Measurements from ENCODE around the gene GLIS2. TPM values are rescaled to one million over a fixed set of nuclear protein-coding genes. Genes with fewer than 3 reads are reported as not detected.

GLIS2 gene
- total and polyA plus RNA-seq, 2 of the 4 experiments (the other 2 are of a cell fraction): 0.36 to 8.4 TPM

DNA sequence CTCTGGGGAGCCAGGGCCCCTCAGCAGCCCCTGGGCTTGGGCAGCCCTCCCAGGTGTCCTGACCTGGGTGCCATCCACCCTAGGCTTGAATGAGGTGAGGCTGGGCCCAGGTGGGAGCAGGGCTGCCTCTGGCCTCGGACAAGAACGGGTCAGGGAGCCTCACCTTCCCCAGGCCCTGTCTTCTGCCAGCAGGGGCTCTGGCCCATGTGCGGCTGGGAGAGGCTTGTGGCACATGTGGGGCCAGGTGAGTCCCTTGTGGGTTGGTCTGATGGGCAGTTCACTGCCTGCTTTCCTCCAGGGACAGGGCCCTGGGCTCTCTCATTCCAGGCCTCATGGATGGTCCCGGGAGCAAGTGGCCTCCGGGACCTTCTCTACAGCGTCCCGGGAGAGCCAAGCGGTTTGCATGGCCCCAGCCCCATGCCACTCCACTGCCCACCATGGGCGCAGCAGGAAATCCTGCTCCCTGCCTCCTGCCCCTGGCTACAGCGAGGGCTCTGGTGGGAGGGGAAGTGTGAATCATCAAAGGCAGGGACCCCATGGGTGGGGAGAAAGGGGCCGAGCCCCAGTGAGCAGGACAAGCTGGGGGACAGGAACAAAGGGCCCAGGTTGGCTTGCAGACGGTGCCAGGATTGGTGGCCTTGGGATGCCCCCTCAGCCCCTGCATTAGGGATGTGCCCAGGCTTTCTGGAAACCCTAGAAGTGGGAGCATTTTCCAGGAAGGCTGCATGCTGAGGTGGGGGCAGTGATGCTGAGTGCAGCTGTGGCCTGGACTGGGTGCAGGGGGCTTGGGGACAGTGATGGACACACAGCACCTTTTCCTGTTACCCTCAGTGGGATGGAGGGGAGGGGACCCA lies 68.0 kb downstream of the GLIS2 start:
- no peak for ATAC-seq (ENCODE audit: low read depth)
- H3K4me2 ChIP-seq (ENCODE audit: low read depth, low read length): no peak overlapping the region

More for the DNA sequence above, 68.0 kb downstream of the GLIS2 start:
- H2BK20ac ChIP-seq (ENCODE audit: low read depth, low read length): no peak overlapping the region
- H4K91ac ChIP-seq (ENCODE audit: insufficient read depth, low read depth, low read length): no peak overlapping the region
- no peaks in the 10 kb centered on the region for H3K9me3 ChIP-seq (ENCODE audit: control insufficient read depth, insufficient read depth, low read length)
- no peak overlapping the region for H3K4me3 ChIP-seq (ENCODE audit: insufficient read depth, low read depth, low read length)
- H3K9me1 ChIP-seq (ENCODE audit: insufficient read depth, low read length): peaks cover 20% of the 10 kb centered on the region
- H2BK15ac ChIP-seq (ENCODE audit: low read depth, low read length): no peak overlapping the region
- 100% methylated on average over 1 of the region's 12 CpGs; no CpG with 5 or more reads in 1 of the 2 experiments for WGBS, 2 experiments (ENCODE audit: extremely low coverage in 2 of 2, insufficient read length in 1 of 2)
- no peak overlapping the region for H2BK120ac ChIP-seq (ENCODE audit: low read depth, low read length)
- no peak overlapping the region for H3K4ac ChIP-seq (ENCODE audit: low read depth, low read length)
- no peak overlapping the region for H4K5ac ChIP-seq (ENCODE audit: low read depth, low read length)
- H3K23ac ChIP-seq (ENCODE audit: low read depth, low read length): no peak overlapping the region
- no TSS peak for BruUV-seq (replicated peaks)
- H3K18ac ChIP-seq (ENCODE audit: low read depth, low read length): no peak overlapping the region
- H3K56ac ChIP-seq (ENCODE audit: extremely low read depth, insufficient read depth, low read length): no peak overlapping the region
- ChIA-PET CTCF (no interaction called here), POLR2A (ENCODE audit: unreplicated experiment) (no interaction called here)
- TF ChIP-seq, protein P1, sequence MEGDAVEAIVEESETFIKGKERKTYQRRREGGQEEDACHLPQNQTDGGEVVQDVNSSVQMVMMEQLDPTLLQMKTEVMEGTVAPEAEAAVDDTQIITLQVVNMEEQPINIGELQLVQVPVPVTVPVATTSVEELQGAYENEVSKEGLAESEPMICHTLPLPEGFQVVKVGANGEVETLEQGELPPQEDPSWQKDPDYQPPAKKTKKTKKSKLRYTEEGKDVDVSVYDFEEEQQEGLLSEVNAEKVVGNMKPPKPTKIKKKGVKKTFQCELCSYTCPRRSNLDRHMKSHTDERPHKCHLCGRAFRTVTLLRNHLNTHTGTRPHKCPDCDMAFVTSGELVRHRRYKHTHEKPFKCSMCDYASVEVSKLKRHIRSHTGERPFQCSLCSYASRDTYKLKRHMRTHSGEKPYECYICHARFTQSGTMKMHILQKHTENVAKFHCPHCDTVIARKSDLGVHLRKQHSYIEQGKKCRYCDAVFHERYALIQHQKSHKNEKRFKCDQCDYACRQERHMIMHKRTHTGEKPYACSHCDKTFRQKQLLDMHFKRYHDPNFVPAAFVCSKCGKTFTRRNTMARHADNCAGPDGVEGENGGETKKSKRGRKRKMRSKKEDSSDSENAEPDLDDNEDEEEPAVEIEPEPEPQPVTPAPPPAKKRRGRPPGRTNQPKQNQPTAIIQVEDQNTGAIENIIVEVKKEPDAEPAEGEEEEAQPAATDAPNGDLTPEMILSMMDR (conservative IDR thresholded peaks at IDR 0.05; ENCODE audit: low read depth, low read length): no peak
- no peak for TF ChIP-seq RFX5 (IDR thresholded peaks at IDR 0.05; ENCODE audit: low read depth, low read length)
- 0 out of 2 replicates have a peak, but pooled peaks have one; percentile 16 for TF ChIP-seq POLR2A (IDR thresholded peaks at IDR 0.05; ENCODE audit: low read depth, low read length)
- no peak for TF ChIP-seq CHD1 (IDR thresholded peaks at IDR 0.05; ENCODE audit: low read depth, low read length)
- TF ChIP-seq USF2 (IDR thresholded peaks at IDR 0.05; ENCODE audit: low read depth, low read length): no peak
- no peak for TF ChIP-seq CEBPB (IDR thresholded peaks at IDR 0.05; ENCODE audit: low read depth, low read length)
- TF ChIP-seq MAZ (IDR thresholded peaks at IDR 0.05; ENCODE audit: borderline replicate concordance, low read depth, low read length): no peak; the same call in 1 of the 2 replicates
- no peaks in the 10 kb centered on the region for H3K27me3 ChIP-seq (ENCODE audit: control insufficient read depth, insufficient read depth, low read length)
- no peak overlapping the region for H2AFZ ChIP-seq (replicated peaks; ENCODE audit: low read length, poor library complexity)
- peaks cover 41% of the 10 kb centered on the region for H3K36me3 ChIP-seq (ENCODE audit: control insufficient read depth, insufficient read depth, low read length)
- peak overlapping the region; percentile 82 for H2AK9ac ChIP-seq (replicated peaks; ENCODE audit: low read depth, low read length, poor library complexity)
- H2AK5ac ChIP-seq (ENCODE audit: low read depth, low read length): no peak overlapping the region
- no peak overlapping the region; the same call in 1 of the 2 replicates for H3K27ac ChIP-seq (ENCODE audit: insufficient read depth, low read length)
- in situ Hi-C loops (cut with MboI; ENCODE audit: low sequenced_read_pairs): no loop called here
- H2BK5ac ChIP-seq (ENCODE audit: low read depth, low read length, poor library complexity, severe bottlenecking): peak overlapping the region; percentile 14
- H3K79me1 ChIP-seq (ENCODE audit: low read depth in 1 of 2, low read length in 2 of 2): peaks cover 0 to 89% of the 10 kb centered on the region in 2 experiments; a peak in 2 of 4 replicates
- intact Hi-C loops (cut with micrococcal nuclease): no loop called here
- no peak overlapping the region for H4K8ac ChIP-seq (ENCODE audit: low read depth in 2 of 2, low read length in 2 of 2)
- dilution Hi-C loops (cut with HindIII; ENCODE audit: low sequenced_read_pairs, unreplicated experiment): no loop called here
- H4K20me1 ChIP-seq (ENCODE audit: insufficient read depth, low read length): peaks cover 83% of the 10 kb centered on the region
- no peak overlapping the region for H3K14ac ChIP-seq (replicated peaks; ENCODE audit: low read depth, low read length)
- H3K9ac ChIP-seq (ENCODE audit: low read depth, low read length): no peak overlapping the region
- DNase-seq: no peak
- peaks cover 29% of the 10 kb centered on the region for H3K4me1 ChIP-seq (ENCODE audit: control insufficient read depth, insufficient read depth, low read length)

Measured in IMR-90 (cell line).